Stimulated activated CD4-positive, alpha-beta T cell treated with anti-CD3 and anti-CD28 coated beads, Interleukin-15, amount 100 ng/mL, for 48 hours (primary cell): ENCODE data around the gene ADSL.
"Not testable (repeated sequence)": the region's sequence is repeated elsewhere in the genome, so short reads cannot be mapped to it uniquely, and the experiment has no call there.

Experiments used
- DNase-seq, 2 donors: peaks; one replicate each; pipeline ENCODE4 v3.0.0-alpha.2; 2020; ENCODE audit warnings: low read depth in 2 of 2

The ADSL gene

GRCh38 chr22:40346185-40347118 is at the start of gene ADSL:
Gene ADSL, plus strand, starts transcription at chr22:40346500. Its CDS starts 59 bp downstream, at chr22:40346559.
- DNase-seq, result peak; percentile 77 to 85

GRCh38 chr22:40300316-40300715 is 46.0 kb upstream of the ADSL start:
- DNase-seq, result no peak

DNA sequence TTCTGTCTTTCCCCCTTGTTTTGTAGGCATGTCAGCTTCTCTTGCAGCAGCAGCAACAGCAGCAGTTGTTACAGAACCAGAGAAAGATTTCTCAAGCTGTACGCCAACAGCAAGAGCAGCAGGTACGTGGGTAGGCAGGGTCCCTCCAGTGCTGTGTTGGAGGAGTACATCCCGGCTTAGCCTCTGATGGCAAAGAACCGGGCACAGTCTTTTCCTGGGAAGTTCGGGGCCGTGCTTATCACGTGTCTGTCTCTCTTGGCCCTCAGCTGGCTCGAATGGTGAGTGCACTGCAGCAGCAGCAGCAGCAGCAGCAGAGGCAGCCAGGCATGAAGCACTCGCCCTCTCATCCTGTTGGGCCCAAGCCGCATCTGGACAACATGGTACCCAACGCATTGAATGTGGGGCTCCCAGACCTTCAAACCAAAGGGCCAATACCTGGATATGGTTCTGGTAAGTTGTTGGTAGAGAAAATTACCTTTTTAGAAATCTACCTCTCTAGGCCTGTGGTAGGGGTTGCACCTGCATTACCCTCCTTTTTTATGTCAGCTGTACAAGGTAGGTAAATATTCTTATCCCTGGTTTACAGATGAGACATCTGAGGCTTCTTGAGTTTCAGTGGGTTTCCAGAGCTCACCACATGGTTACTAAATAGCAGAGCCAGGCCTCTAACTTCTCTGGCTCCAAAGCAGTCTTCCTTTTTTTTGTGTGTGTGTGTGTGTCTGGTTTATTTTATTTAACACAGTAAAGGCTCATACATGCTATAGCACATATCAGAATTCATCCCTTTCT is 45.2 kb upstream of the ADSL start:
- DNase-seq, result no peak

- no peak for DNase-seq
Observed at GRCh38 chr22:40302149-40302548, 44.2 kb upstream of the ADSL start.

- no peak for DNase-seq
Observed at GRCh38 chr22:40305625-40306024, 40.7 kb upstream of the ADSL start.

DNA sequence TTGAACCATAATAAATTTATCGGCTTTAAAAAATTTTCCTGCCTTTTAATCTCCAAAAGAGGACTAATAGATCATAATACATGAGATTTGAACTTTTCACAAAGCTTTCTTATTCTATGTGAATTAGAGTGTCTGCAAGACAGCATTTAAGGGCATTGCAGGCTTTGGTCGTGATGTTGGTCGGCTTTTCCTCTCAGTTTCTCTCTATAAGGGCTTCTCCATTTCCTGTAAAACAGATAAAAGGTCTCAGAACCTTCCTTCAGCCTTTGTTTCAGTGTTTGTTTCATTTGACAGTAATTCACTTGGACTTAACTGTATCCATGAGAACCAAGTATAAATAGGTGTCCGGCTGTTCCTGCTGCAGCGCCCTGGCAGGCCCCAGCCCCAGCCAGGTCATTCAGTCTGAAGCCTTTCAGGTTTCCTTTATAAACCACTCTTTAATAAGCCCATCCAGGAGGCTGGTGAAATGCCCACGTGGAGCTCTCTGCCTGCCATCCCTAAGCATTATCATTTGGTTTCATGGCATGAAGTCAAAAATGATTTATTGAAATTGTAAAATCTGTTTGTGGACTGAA is 37.2 kb upstream of the ADSL start:
- no peak for DNase-seq

GRCh38 chr22:40309631-40310030 is 36.7 kb upstream of the ADSL start:
- DNase-seq, result no peak

DNA sequence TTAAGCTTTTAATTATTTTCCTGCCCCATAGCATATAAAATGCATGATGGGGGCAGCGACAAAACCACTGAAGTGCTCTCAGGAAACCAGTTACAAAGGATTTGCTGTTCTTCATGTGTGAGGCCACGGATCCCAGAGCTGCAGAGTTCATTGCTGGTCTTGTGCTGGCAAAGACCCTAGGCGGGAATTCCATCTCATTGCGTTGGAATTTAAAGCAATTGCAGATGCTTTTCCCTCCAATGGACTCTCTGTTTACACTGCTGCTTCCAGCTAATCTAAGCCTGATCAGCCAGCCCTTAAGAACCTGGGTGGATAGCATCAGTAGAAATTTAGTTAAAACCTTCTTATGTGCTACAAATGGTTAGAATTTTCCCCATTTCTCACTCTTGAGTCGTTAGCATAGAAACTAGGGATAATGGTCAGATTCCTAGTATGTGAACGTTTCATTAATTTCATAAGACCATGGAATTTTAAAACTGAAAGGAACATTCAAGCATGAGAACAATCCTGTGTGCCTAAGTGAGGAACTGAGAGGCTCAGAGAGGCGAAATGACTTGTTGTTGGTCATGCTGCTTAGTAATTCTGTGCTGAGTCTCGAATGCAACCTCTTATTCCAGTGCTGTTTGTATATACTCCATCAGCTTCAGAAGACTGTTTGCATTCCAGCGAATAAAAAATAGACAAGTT is 36.1 kb upstream of the ADSL start:
- DNase-seq, result no peak

GRCh38 chr22:40310768-40311120 is 35.6 kb upstream of the ADSL start:
- DNase-seq, result no peak

DNA sequence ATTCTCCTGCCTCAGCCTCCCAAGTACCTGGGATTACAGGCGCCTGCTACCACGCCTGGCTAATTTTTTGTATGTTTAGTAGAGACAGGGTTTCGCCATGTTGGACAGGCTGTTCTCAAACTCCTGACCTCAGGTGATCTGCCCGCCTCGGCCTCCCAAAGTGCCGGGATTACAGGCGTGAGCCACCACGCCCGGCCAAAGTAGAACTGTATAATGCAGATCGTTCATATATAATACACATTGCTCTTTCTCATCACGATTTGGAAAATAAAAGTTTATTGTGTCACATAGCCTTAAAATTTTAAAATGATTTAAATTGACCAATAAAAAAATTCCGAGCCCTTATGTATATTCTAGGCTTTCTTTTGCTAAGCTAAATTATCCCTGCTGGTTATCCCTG is 34.7 kb upstream of the ADSL start:
- not testable (repeated sequence) for DNase-seq

DNA sequence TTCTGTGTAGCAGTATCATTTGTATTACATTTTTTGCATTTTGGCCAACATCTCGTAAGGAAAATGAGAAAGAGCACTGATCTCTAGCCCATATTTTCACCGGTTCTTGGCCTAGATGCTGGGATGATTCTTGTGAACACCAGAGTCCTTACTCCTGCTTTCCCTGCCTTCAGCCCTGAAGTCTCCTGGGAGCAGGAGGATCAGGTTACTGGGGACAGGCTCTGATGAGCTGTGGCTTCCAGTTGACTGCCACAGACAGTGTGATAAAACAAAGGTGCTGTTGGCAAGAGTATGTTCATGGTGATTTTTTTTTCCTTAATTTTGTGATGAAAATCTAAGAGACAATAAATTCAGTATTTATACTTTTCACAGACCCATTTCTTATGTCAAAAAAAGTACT is 34.2 kb upstream of the ADSL start:
- DNase-seq, result no peak

GRCh38 chr22:40313007-40313406 is 33.3 kb upstream of the ADSL start:
- DNase-seq, result no peak

DNA sequence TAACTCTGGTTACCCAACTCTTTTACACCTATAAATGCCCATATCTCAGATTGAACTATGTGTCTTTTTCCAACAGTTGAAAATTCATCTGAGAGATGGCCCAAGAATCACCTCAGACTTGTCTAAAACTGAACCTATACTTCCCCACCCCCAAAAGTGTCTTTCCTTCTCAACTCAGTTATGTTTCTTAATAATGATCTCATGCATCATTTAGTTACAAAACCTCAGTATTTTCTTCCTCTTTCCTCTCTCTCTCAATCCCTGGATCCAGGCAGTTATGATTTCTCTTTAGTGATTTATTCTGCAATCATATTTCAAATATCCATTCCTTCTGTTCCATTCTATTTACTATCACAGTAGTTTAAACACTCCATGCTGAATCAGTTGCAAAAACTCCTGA is 32.3 kb upstream of the ADSL start:
- no peak for DNase-seq

- no peak for DNase-seq
Observed at GRCh38 chr22:40320687-40321086, 25.6 kb upstream of the ADSL start.

- DNase-seq, result no peak
Observed at GRCh38 chr22:40322021-40322420, 24.3 kb upstream of the ADSL start.

DNA sequence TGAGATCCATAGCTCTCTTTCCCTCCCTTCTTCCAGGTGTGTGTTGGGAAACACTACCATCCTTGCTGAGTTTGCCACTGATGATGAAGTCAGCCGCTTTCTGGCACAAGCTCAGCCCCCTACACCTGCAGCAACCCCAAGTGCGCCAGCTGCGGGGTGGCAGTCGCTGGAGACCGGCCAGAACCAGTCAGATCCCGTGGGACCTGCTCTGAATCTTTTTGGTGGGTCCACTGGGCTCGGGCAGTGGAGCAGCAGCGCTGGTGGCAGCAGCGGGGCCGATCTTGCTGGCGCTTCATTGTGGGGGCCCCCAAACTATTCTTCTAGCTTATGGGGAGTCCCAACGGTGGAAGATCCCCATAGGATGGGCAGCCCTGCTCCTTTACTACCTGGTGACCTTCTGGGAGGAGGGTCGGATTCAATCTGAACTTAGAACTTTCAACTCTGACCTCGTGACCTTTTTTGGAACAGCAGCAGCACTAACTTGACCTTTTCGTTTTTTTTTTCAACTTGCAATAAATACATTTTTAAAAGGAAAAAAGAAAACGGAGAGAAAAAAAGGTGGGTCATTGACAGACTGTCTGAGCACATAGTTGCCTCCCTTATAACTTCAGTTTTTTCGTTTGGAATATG is 23.4 kb upstream of the ADSL start:
- no peak for DNase-seq

- no peak for DNase-seq
Observed at GRCh38 chr22:40323681-40324171, 22.6 kb upstream of the ADSL start.

DNA sequence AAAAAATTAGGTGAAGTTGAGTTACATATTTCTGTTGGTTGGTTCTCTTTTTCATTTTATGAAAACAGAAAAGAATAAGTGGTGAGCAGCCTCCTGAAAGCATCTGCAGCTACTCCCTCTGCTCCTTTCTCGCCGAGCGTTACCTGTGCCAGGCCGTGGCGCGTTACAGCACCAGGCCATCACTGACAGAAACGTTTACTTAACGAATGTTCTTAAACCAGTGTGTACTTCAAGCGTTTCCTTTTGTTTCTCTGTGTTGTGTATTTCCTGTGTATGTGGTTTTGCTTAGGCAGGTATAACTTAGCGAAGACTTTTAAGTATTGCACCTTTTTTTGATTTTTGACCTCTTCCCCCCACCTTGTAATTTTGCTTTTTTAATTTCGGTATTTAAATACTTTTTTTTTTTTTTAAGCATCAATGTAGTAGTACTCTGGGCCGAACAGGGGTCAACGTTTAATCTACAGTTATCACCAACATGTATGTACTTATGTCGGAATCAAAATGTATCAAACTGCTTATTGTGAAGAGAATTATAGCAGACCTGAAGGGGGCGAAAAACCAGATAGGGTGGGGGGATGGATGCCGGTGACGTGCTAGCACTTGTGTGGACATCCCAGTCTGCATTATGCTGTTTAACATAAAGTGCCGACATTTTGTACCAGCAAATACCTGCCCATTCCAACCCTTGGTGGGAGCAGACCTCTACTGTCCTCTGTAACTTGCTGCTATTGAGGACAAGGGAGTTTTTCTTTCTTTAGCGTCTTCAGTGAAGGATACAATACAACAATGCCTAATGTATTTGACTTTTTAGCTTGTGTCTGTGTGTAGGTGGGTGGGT is 21.6 kb upstream of the ADSL start:
- DNase-seq, result no peak

DNA sequence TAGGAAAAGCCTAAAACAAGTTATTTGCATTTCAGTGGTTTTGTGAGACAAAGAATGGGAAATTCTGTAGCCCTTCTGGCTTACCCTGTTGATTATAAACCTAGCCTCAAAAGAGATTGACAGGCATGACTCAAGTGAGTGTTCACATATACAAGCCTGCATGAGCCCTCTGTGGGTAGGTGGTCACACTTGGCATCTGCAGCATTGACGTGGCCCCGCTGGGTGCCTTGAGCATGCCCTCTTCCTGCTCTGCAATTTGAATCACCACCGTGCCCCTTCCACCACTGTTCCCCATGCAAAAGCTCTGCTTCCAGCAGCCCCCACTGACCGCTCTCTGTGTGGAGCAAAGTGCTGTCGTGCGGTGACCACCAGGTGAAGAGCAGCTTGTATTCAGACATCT is 21.0 kb upstream of the ADSL start:
- DNase-seq, result peak; percentile 59 to 60
